GM18951 (cell line): Measurements from ENCODE around the gene STK40.

Experiments used
- POLR2A ChIP-seq: IDR thresholded peaks from 4 replicates; pipeline ENCODE4 v1.6.1; 2011; ENCODE audit warnings: mild to moderate bottlenecking; ENCODE audit not compliant: insufficient read length, insufficient read depth; ENCODE audit errors: extremely low read depth
- in situ Hi-C: fragments of 300-500 bp; cut with MboI; formaldehyde crosslinking; loops from one replicate; pipeline ENCODE4 v1.12.0; 2022; ENCODE audit warnings: low sequenced_read_pairs, mixed read lengths, inconsistent platforms; ENCODE audit not compliant: unreplicated experiment

The STK40 gene

GRCh38 chr1:36322041-36322785 is 63.5 kb downstream of the STK40 start:
- in situ Hi-C loops: no loop called here
- no peak for TF ChIP-seq POLR2A

GRCh38 chr1:36321119-36321951 is 64.4 kb downstream of the STK40 start:
- in situ Hi-C loops: no loop called here
- TF ChIP-seq POLR2A: peak; percentile 3

- TF ChIP-seq POLR2A: peak; percentile 17
- in situ Hi-C loops: no loop called here
Measured at GRCh38 chr1:36320767-36321118, 65.0 kb downstream of the STK40 start.

GRCh38 chr1:36320291-36320761 is 65.4 kb downstream of the STK40 start:
- TF ChIP-seq POLR2A: no peak
- in situ Hi-C loops: no loop called here

GRCh38 chr1:36309397-36309796 is 76.3 kb downstream of the STK40 start:
- TF ChIP-seq POLR2A: no peak
- in situ Hi-C loops: no loop called here

- no peak for TF ChIP-seq POLR2A
- in situ Hi-C loops: no loop called here
Measured at GRCh38 chr1:36307601-36308330, 78.0 kb downstream of the STK40 start.

- peak; percentile 97 for TF ChIP-seq POLR2A
- in situ Hi-C loops: no loop called here
Measured at GRCh38 chr1:36306902-36307456, 78.7 kb downstream of the STK40 start.

GRCh38 chr1:36306210-36306901 is 79.4 kb downstream of the STK40 start, which contains the start of gene SH3D21:
Gene SH3D21, plus strand, starts transcription at chr1:36306368. Its CDS starts 53 bp downstream, at chr1:36306421.
- in situ Hi-C loops: no loop called here
- TF ChIP-seq POLR2A: no peak

GRCh38 chr1:36305915-36306209 is 79.9 kb downstream of the STK40 start:
- no peak for TF ChIP-seq POLR2A
- in situ Hi-C loops: no loop called here

GRCh38 chr1:36304970-36305914 is 80.5 kb downstream of the STK40 start:
- in situ Hi-C loops: no loop called here

GRCh38 chr1:36304521-36304920 is 81.2 kb downstream of the STK40 start:
- in situ Hi-C loops: no loop called here
- no peak for TF ChIP-seq POLR2A

More at GRCh38 chr1:36304970-36305914, 80.5 kb downstream of the STK40 start:
- no peak for TF ChIP-seq POLR2A
